ENCODE results near the gene CHRM1. TPM values are rescaled to one million over a fixed set of nuclear protein-coding genes. Genes with fewer than 3 reads are reported as not detected.

The CHRM1 gene
- total and polyA plus RNA-seq, 2 of the 13 experiments (the other 11 are each of a cell fraction or from before 2014, with no cell fraction given), result not detected

GRCh38 chr11:62880803-62881578 lies 40.2 kb downstream of the CHRM1 start, which contains the start of gene SLC3A2 (continued):
- TF ChIP-seq ZBTB26 (CRISPR knock-in tag; IDR thresholded peaks at IDR 0.05; ENCODE audit: borderline replicate concordance) (peak; percentile 77), RFX5 (IDR thresholded peaks at IDR 0.05; ENCODE audit: low read depth, low read length) (no peak; the same call in 1 of the 2 replicates), FOXP1 (IDR thresholded peaks at IDR 0.05) (no peak), FOXP1 (CRISPR knock-in tag; IDR thresholded peaks at IDR 0.05) (0 out of 2 replicates have a peak, but pooled peaks have one; percentile 7), HOXA9 (CRISPR knock-in tag; IDR thresholded peaks at IDR 0.05; ENCODE audit: borderline replicate concordance) (peak; percentile 72; the same call in 1 of the 2 replicates), XRCC5 (optimal IDR thresholded peaks at IDR 0.05; ENCODE audit: low read length) (peak; percentile 49), FOXO1 (CRISPR knock-in tag; IDR thresholded peaks at IDR 0.05) (0 out of 2 replicates have a peak, but pooled peaks have one; percentile 19), RAD21 (CRISPR knock-in tag; IDR thresholded peaks at IDR 0.05) (peak; percentile 84), HIVEP1 (CRISPR knock-in tag; IDR thresholded peaks at IDR 0.05) (peak; percentile 38; the same call in 1 of the 2 replicates), POLR2A (IDR thresholded peaks at IDR 0.05; ENCODE audit: insufficient read depth in 1 of 2, low read depth in 2 of 2, low read length in 2 of 2) (peak; percentile 96 to 98), ZNF318 (CRISPR knock-in tag; IDR thresholded peaks at IDR 0.05) (0 out of 2 replicates have a peak, but pooled peaks have one; percentile 71), ZNF556 (CRISPR knock-in tag; IDR thresholded peaks at IDR 0.05; ENCODE audit: borderline replicate concordance) (peak; percentile 58; the same call in 1 of the 2 replicates), ZNF235 (CRISPR knock-in tag; IDR thresholded peaks at IDR 0.05; ENCODE audit: borderline replicate concordance) (0 out of 2 replicates have a peak, but pooled peaks have one; percentile 33), THRA (CRISPR knock-in tag; IDR thresholded peaks at IDR 0.05; ENCODE audit: borderline replicate concordance) (peak; percentile 60), ZKSCAN5 (CRISPR knock-in tag; IDR thresholded peaks at IDR 0.05) (no peak), ZNF790 (CRISPR knock-in tag; IDR thresholded peaks at IDR 0.05; ENCODE audit: borderline replicate concordance) (peak; percentile 43; the same call in 1 of the 2 replicates), DRAP1 (CRISPR knock-in tag; IDR thresholded peaks at IDR 0.05) (peak; percentile 79), CHD4 (IDR thresholded peaks at IDR 0.05; ENCODE audit: borderline replicate concordance, low read length) (no peak), ZNF747 (CRISPR knock-in tag; IDR thresholded peaks at IDR 0.05; ENCODE audit: borderline replicate concordance) (peak; percentile 48; the same call in 1 of the 2 replicates)

Data from HepG2 (cell line).